Gastrocnemius medialis (tissue), 4 donors: Measurements from ENCODE around the gene OBI1. TPM values are rescaled to one million over a fixed set of nuclear protein-coding genes. Genes with fewer than 3 reads are reported as not detected.

Source experiments
- ATAC-seq, 2 donors: fragments of 150-250 bp; one replicate each; pipeline ENCODE4 v1.9.1; 2016
- DNase-seq, 2 donors: peaks; one replicate each; pipeline ENCODE4 v3.0.0-alpha.2; 2019
- H3K27ac ChIP-seq, 4 donors: fragments of 200-600 bp; sonication (generic); 1 replicate in 1 of 4; 2 replicates in 3 of 4; pipeline ENCODE4 v1.5.1; 2016 to 2018; ENCODE audit warnings: mild to moderate bottlenecking in 2 of 4, moderate library complexity in 1 of 4
- H3K27me3 ChIP-seq, 3 donors: fragments of 200-600 bp; sonication (generic) in 2 of 3; 1 replicate in 1 of 3; 2 replicates in 2 of 3; pipeline versions ENCODE4 v1.5.1 to v1.6.0; 2016 to 2019; ENCODE audit warnings: mild to moderate bottlenecking in 1 of 3, moderate library complexity in 1 of 3
- H3K36me3 ChIP-seq, 2 donors: fragments of 200-600 bp; sonication (generic) in 1 of 2; one replicate each; pipeline ENCODE4 v1.5.1; 2017 to 2018
- H3K4me1 ChIP-seq, 2 donors: fragments of 200-600 bp; sonication (generic) in 1 of 2; one replicate each; pipeline ENCODE4 v1.5.1; 2016 to 2017; ENCODE audit warnings: mild to moderate bottlenecking in 2 of 2
- H3K4me3 ChIP-seq, 4 donors: fragments of 200-600 bp; sonication (generic) in 3 of 4; 1 replicate in 1 of 4; 2 replicates in 3 of 4; pipeline ENCODE4 v1.5.1; 2016 to 2019; ENCODE audit warnings: mild to moderate bottlenecking in 2 of 4
- H3K9me3 ChIP-seq, 3 donors: fragments of 200-600 bp; sonication (generic) in 2 of 3; 1 replicate in 1 of 3; 2 replicates in 2 of 3; pipeline ENCODE4 v1.5.1; 2016 to 2019
- CTCF ChIP-seq, 5 experiments: fragments of 450-650 bp in 3 of 5; fragments of 200-600 bp in 2 of 5; sonication (generic) in 2 of 5; IDR thresholded peaks in 4 of 5; conservative IDR thresholded peaks in 1 of 5; 1 replicate in 4 of 5; 2 replicates in 1 of 5; pipeline ENCODE4 v1.5.1; 2016 to 2019; ENCODE audit warnings: antibody characterized with exemption in 5 of 5, mild to moderate bottlenecking in 3 of 5, moderate library complexity in 3 of 5
- POLR2A ChIP-seq, 2 donors: fragments of 450-650 bp; IDR thresholded peaks; one replicate each; pipeline ENCODE4 v1.6.1; 2017; ENCODE audit warnings: antibody characterized with exemption in 2 of 2, mild to moderate bottlenecking in 2 of 2, moderate library complexity in 2 of 2
- in situ Hi-C, 4 donors: fragments of 200-750 bp; cut with MboI; loops; one replicate each; pipeline versions ENCODE4 v1.15.0 to v1.8.0; 2017; ENCODE audit warnings: low sequenced_read_pairs in 4 of 4
- intact Hi-C: fragments of 100-400 bp; cut with DNase I; formaldehyde crosslinking; loops from one replicate; pipeline ENCODE4 v1.15.1; 2023; ENCODE audit warnings: low total_unique reads
- total RNA-seq, 4 donors: library from RNA; depleted of rRNA; stranded (reverse); fragments of >200 nt; gene quantifications; one replicate each; pipeline versions ENCODE4 v1.1.0 to v1.2.3, GENCODE V29; 2016

Gene OBI1
- total RNA-seq, 4 donors from 2014 or later: 4.8 to 6.7 (median 5.8) TPM

GRCh38 chr13:78610381-78610883, 48.5 kb downstream of the OBI1 start:
- TF ChIP-seq CTCF (IDR thresholded peaks at IDR 0.05 in 4 of 5, conservative IDR thresholded peaks at IDR 0.05 in 1 of 5): no peak
- no peak for TF ChIP-seq POLR2A (IDR thresholded peaks at IDR 0.05)
- intact Hi-C loops: no loop called here
- Histone ChIP-seq H3K4me1 (peaks cover 0 to 11% of the 10 kb centered on the region in 2 donors), H3K27me3 (peaks cover 53 to 61% (median 57%) of the 10 kb centered on the region in 3 donors), H3K36me3 (peaks cover 0 to 9% of the 10 kb centered on the region in 2 donors), H3K9me3 (no peaks in the 10 kb centered on the region), H3K4me3 (no peak overlapping the region), H3K27ac (no peak overlapping the region)
- ATAC-seq: no peak
- no peak for DNase-seq
- in situ Hi-C loops: no loop called here

DNA sequence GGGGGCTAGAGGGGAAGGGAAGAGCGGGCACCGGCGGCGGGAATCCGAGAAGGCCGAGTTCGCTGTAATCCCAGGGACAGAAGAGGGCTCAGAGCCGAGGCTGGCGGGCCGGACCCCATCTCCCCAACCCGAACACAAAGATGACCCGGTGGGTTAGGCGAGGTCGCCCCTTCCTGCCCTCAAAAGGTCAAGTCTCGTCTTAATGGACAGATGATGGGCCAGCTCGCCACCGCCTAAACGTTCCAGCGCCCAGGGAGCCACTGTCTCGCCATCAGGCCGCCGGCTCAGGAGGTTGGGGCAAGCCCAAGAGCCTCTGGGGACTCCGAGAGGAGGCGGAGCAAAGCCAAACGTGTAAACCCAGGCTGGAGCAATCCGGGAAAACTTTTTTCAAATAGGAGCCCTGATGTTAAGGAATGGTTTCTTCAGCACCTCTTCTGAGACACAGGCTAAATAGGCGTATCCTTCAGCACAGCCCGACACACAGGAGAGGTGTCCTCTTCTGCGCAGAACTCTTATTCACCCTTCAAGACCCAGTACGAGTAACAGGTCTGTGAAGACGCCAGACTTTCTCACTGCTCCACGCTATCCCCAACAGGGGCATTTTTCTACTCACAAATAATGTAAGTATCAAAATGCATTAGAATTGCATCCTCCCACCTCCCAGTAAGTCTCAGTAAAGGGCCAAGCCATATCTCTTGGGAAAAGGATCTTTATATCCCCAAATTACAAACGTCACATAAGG, 49.3 kb downstream of the OBI1 start:
- in situ Hi-C loops (no loop called here), intact Hi-C loops (loop anchor here (5.0 kb wide), 1 partner anchor 48 kb away; the partner anchor contains the start of gene OBI1)
- Histone ChIP-seq H3K4me1 (peaks cover 0 to 11% of the 10 kb centered on the region in 2 donors), H3K27ac (no peak overlapping the region), H3K9me3 (no peaks in the 10 kb centered on the region), H3K36me3 (peaks cover 0 to 1% of the 10 kb centered on the region in 2 donors), H3K4me3 (peak overlapping the region; percentile 58 to 83 (median 60)), H3K27me3 (peaks cover 61 to 68% (median 65%) of the 10 kb centered on the region in 3 donors)
- no peak for TF ChIP-seq CTCF (IDR thresholded peaks at IDR 0.05 in 4 of 5, conservative IDR thresholded peaks at IDR 0.05 in 1 of 5)
- no peak for TF ChIP-seq POLR2A (IDR thresholded peaks at IDR 0.05)
- peak in 1 of 2 donors; percentile 39 for ATAC-seq
- no peak for DNase-seq

DNA sequence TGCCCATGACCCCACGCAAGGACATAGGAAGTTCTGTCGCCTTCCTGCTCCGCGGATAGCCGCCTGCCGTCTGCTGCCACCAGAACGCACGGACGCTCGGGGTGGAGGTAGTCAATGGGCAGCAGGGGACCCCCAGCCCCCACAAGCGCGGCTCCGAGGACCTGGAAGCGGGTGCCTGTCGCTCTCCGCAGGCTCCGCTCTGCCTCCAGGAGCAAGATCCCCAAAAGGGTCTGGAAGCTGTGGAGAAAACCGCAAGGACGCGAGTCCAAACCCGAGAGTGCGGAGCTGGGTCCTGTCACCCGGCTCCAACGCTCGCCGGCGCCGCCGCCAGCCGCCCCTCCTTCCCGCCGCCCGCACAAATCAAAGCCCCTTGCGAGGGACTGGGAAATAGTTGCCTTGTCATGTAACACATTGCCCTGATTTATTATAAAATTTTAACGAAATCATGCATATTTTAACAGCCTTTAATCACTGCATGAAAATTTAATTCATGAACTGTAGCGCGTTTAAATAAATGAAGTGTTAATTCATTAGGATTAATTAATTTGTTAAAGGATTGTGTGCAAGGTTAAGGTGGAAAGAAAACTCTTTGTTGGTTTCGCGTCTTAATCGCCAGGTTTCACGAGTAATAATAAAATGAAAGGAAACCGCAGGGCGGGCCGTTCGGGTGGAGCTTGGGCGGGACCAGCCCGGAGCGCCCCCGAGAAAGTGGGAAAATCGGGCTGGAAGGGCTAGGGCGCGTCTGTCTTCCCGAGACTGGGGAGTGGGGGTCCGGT, 50.1 kb downstream of the OBI1 start:
- in situ Hi-C loops: no loop called here
- TF ChIP-seq POLR2A (IDR thresholded peaks at IDR 0.05): no peak
- TF ChIP-seq CTCF (IDR thresholded peaks at IDR 0.05 in 4 of 5, conservative IDR thresholded peaks at IDR 0.05 in 1 of 5): no peak
- H3K4me3 ChIP-seq: peak overlapping the region; percentile 58 to 83 (median 60)
- no peak overlapping the region for H3K27ac ChIP-seq
- no peaks in the 10 kb centered on the region for H3K36me3 ChIP-seq
- H3K4me1 ChIP-seq: peaks cover 0 to 14% of the 10 kb centered on the region in 2 donors
- DNase-seq (no peak), ATAC-seq (no peak)
- intact Hi-C loops: loop anchor here (5.0 kb wide), 1 partner anchor 48 kb away; the partner anchor contains the start of gene OBI1
- H3K9me3 ChIP-seq: no peaks in the 10 kb centered on the region
- peaks cover 68 to 72% (median 72%) of the 10 kb centered on the region in 3 donors for H3K27me3 ChIP-seq

GRCh38 chr13:78608252-78608687, 50.7 kb downstream of the OBI1 start:
- H3K36me3 ChIP-seq: no peaks in the 10 kb centered on the region
- H3K9me3 ChIP-seq: no peaks in the 10 kb centered on the region
- intact Hi-C loops (loop anchor here (5.0 kb wide), 1 partner anchor 49 kb away; the partner anchor contains the start of gene OBI1), in situ Hi-C loops (no loop called here)
- peak overlapping the region; percentile 58 to 83 (median 60) for H3K4me3 ChIP-seq
- ATAC-seq (no peak), DNase-seq (no peak)
- H3K4me1 ChIP-seq: peaks cover 0 to 17% of the 10 kb centered on the region in 2 donors
- H3K27ac ChIP-seq: no peak overlapping the region
- H3K27me3 ChIP-seq: peaks cover 73 to 78% (median 78%) of the 10 kb centered on the region in 3 donors
- TF ChIP-seq CTCF (IDR thresholded peaks at IDR 0.05 in 4 of 5, conservative IDR thresholded peaks at IDR 0.05 in 1 of 5) (no peak), POLR2A (IDR thresholded peaks at IDR 0.05) (no peak)
